Stomach (tissue), 9 donors: ENCODE results near the gene TMTC2. TPM values are rescaled to one million over a fixed set of nuclear protein-coding genes. Genes with fewer than 3 reads are reported as not detected.
A peak's percentile ranks its signal among the peaks of the same experiment; 100 is the strongest.

Source experiments
- DNase-seq, 2 donors: peaks; one replicate each; pipeline versions ENCODE4 v3.0.0 to v3.0.0-alpha.2; 2013 to 2019
- H3K27ac ChIP-seq, 5 donors: fragments of 200-600 bp in 4 of 5; sonication (generic) in 4 of 5; one replicate each; pipeline ENCODE4 v1.5.1; 2013 to 2019; ENCODE audit warnings: mild to moderate bottlenecking in 1 of 5, moderate library complexity in 1 of 5
- H3K27me3 ChIP-seq, 3 donors: fragments of 200-600 bp; sonication (generic); one replicate each; pipeline ENCODE4 v1.5.1; 2017 to 2019; ENCODE audit warnings: mixed run types in 1 of 3
- H3K36me3 ChIP-seq, 4 donors: fragments of 200-600 bp; sonication (generic); 1 replicate in 3 of 4; 2 replicates in 1 of 4; pipeline ENCODE4 v1.5.1; 2016 to 2019
- H3K4me1 ChIP-seq, 4 donors: fragments of 200-600 bp; sonication (generic); one replicate each; pipeline ENCODE4 v1.5.1; 2016 to 2019
- H3K4me3 ChIP-seq, 4 donors: fragments of 200-600 bp; sonication (generic) in 3 of 4; one replicate each; pipeline ENCODE4 v1.5.1; 2016 to 2019; ENCODE audit warnings: mild to moderate bottlenecking in 1 of 4
- H3K9me3 ChIP-seq, 4 donors: fragments of 200-600 bp; sonication (generic); one replicate each; pipeline ENCODE4 v1.5.1; 2016 to 2019
- CTCF ChIP-seq, 7 experiments: fragments of 450-650 bp in 4 of 7; fragments of 200-600 bp in 3 of 7; sonication (generic) in 3 of 7; IDR thresholded peaks; one replicate each; pipeline ENCODE4 v1.5.1; 2016 to 2019; ENCODE audit warnings: antibody characterized with exemption in 7 of 7, control low read depth in 2 of 7, mild to moderate bottlenecking in 1 of 7
- EP300 ChIP-seq: sonication (generic); formaldehyde crosslinking; IDR thresholded peaks from one replicate; pipeline ENCODE4 v1.6.1; 2017; ENCODE audit warnings: antibody characterized with exemption
- POLR2A ChIP-seq, 4 donors: fragments of 450-650 bp; IDR thresholded peaks; one replicate each; pipeline ENCODE4 v1.6.1; 2016; ENCODE audit warnings: antibody characterized with exemption in 4 of 4, control low read depth in 2 of 4, mild to moderate bottlenecking in 1 of 4, moderate library complexity in 1 of 4
- POLR2AphosphoS5 ChIP-seq, 3 donors: sonication (generic); formaldehyde crosslinking; IDR thresholded peaks; one replicate each; pipeline ENCODE4 v1.6.1; 2016; ENCODE audit warnings: antibody characterized with exemption in 3 of 3
- WGBS, 5 donors: extraction: QIAGEN DNeasy Blood & Tissue Kit in 3 of 5; methylation state at CpG; one replicate each; pipeline versions ENCODE4 v1.1.5 to v1.1.7; 2013 to 2018; 5-methylcytosine and 5-hydroxymethylcytosine counted together
- intact Hi-C: fragments of 100-400 bp; cut with DNase I; formaldehyde crosslinking; loops from one replicate; pipeline ENCODE4 v1.15.1; 2023; ENCODE audit warnings: low total_unique reads
- polyA plus RNA-seq, 3 donors: library from polyadenylated mRNA; stranded (reverse); fragments of 200-250 nt; gene quantifications; one replicate each; pipeline ENCODE4 v1.2.3, GENCODE V29; 2013
- total RNA-seq, 5 donors: library from RNA; depleted of rRNA; stranded (reverse); fragments of >200 nt; gene quantifications; one replicate each; pipeline versions ENCODE4 v1.1.0 to v1.2.3, GENCODE V29; 2014 to 2016
- donor health status: healthy with polysubstance abuse.
- donor health status: Bipolar disorder and iron deficiency.
- donor health status: healthy.

Gene TMTC2
- total and polyA plus RNA-seq, 8 donors, result 6.1 to 60.0 (median 27.5) TPM

GRCh38 chr12:82708061-82708879 is 21.6 kb downstream of the TMTC2 start:
- intact Hi-C loops, result no loop called here
- Histone ChIP-seq H3K27ac (peak overlapping the region in 4 of 5 donors; percentile 13 to 45 (median 18)), H3K36me3 (no peaks in the 10 kb centered on the region), H3K9me3 (no peaks in the 10 kb centered on the region), H3K4me3 (no peak overlapping the region), H3K27me3 (no peaks in the 10 kb centered on the region), H3K4me1 (peaks cover 0 to 29% (median 9%) of the 10 kb centered on the region in 4 donors)
- 63 to 72% (median 66%) methylated on average over 10 of the region's 10 CpGs for WGBS, 5 donors
- DNase-seq, result peak in 1 of 2 donors; percentile 87
- TF ChIP-seq POLR2A (IDR thresholded peaks at IDR 0.05) (no peak), POLR2AphosphoS5 (IDR thresholded peaks at IDR 0.05) (peak in 1 of 3 donors; percentile 15)

- intact Hi-C loops, result no loop called here
- no peaks in the 10 kb centered on the region for H3K9me3 ChIP-seq
- peaks cover 0 to 39% (median 13%) of the 10 kb centered on the region in 4 donors for H3K4me1 ChIP-seq
- H3K27ac ChIP-seq, result no peak overlapping the region
- H3K36me3 ChIP-seq, result no peaks in the 10 kb centered on the region
- DNase-seq, result no peak
- H3K4me3 ChIP-seq, result no peak overlapping the region
- 82 to 98% (median 96%) methylated on average over 2 of the region's 2 CpGs for WGBS, 5 donors
- TF ChIP-seq CTCF (IDR thresholded peaks at IDR 0.05), result no peak
- TF ChIP-seq POLR2A (IDR thresholded peaks at IDR 0.05), result no peak
- TF ChIP-seq EP300, result no peak
- no peak for TF ChIP-seq POLR2AphosphoS5 (IDR thresholded peaks at IDR 0.05)
- no peaks in the 10 kb centered on the region for H3K27me3 ChIP-seq
These were observed 23.2 kb downstream of the TMTC2 start for GRCh38 chr12:82709794-82710355.

GRCh38 chr12:82710741-82711140 is 24.0 kb downstream of the TMTC2 start:
- Histone ChIP-seq H3K4me1 (peaks cover 0 to 39% (median 14%) of the 10 kb centered on the region in 4 donors), H3K27me3 (no peaks in the 10 kb centered on the region), H3K4me3 (no peak overlapping the region), H3K9me3 (no peaks in the 10 kb centered on the region), H3K36me3 (no peaks in the 10 kb centered on the region), H3K27ac (no peak overlapping the region)
- intact Hi-C loops, result no loop called here
- DNase-seq, result no peak
- TF ChIP-seq EP300, result no peak
- no peak for TF ChIP-seq POLR2A (IDR thresholded peaks at IDR 0.05)
- TF ChIP-seq CTCF (IDR thresholded peaks at IDR 0.05), result no peak
- TF ChIP-seq POLR2AphosphoS5 (IDR thresholded peaks at IDR 0.05), result no peak
- 84 to 95% (median 91%) methylated on average over 2 of the region's 2 CpGs for WGBS, 5 donors

GRCh38 chr12:82714427-82714826 is 27.7 kb downstream of the TMTC2 start:
- intact Hi-C loops, result no loop called here
- TF ChIP-seq CTCF (IDR thresholded peaks at IDR 0.05) (no peak), POLR2A (IDR thresholded peaks at IDR 0.05) (no peak), EP300 (no peak), POLR2AphosphoS5 (IDR thresholded peaks at IDR 0.05) (no peak)
- WGBS, 5 donors, result 66 to 81% (median 75%) methylated on average over 3 of the region's 3 CpGs
- no peak overlapping the region for H3K27ac ChIP-seq
- H3K36me3 ChIP-seq, result no peaks in the 10 kb centered on the region
- no peaks in the 10 kb centered on the region for H3K9me3 ChIP-seq
- H3K27me3 ChIP-seq, result no peaks in the 10 kb centered on the region
- H3K4me1 ChIP-seq, result peaks cover 0 to 23% (median 4%) of the 10 kb centered on the region in 4 donors
- DNase-seq, result no peak
- no peak overlapping the region for H3K4me3 ChIP-seq

- Histone ChIP-seq H3K4me3 (no peak overlapping the region), H3K36me3 (no peaks in the 10 kb centered on the region), H3K27me3 (no peaks in the 10 kb centered on the region), H3K9me3 (no peaks in the 10 kb centered on the region), H3K27ac (no peak overlapping the region), H3K4me1 (peaks cover 0 to 12% (median 0%) of the 10 kb centered on the region in 4 donors)
- 76 to 98% (median 91%) methylated on average over 1 of the region's 1 CpG for WGBS, 5 donors
- intact Hi-C loops, result no loop called here
- TF ChIP-seq POLR2A (IDR thresholded peaks at IDR 0.05) (no peak), POLR2AphosphoS5 (IDR thresholded peaks at IDR 0.05) (no peak), EP300 (no peak), CTCF (IDR thresholded peaks at IDR 0.05) (no peak)
- DNase-seq, result no peak
These were observed 35.0 kb downstream of the TMTC2 start for GRCh38 chr12:82721726-82722125.
